Testis (tissue), 3 donors: ENCODE results near the gene R3HCC1L. TPM values are rescaled to one million over a fixed set of nuclear protein-coding genes. Genes with fewer than 3 reads are reported as not detected.

ENCODE experiments used
- DNase-seq: peaks from one replicate; pipeline ENCODE4 v3.0.0-alpha.2; 2019
- H3K27ac ChIP-seq, 2 donors: fragments of 200-600 bp; sonication (generic); one replicate each; pipeline ENCODE4 v1.5.1; 2019
- H3K27me3 ChIP-seq: fragments of 200-600 bp; sonication (generic); one replicate; pipeline ENCODE4 v1.5.1; 2019
- H3K36me3 ChIP-seq: fragments of 200-600 bp; sonication (generic); one replicate; pipeline ENCODE4 v1.5.1; 2017; ENCODE audit warnings: low read depth; ENCODE audit errors: missing control alignments
- H3K4me1 ChIP-seq: fragments of 200-600 bp; sonication (generic); one replicate; pipeline ENCODE4 v1.5.1; 2019
- H3K4me3 ChIP-seq, 2 donors: fragments of 200-600 bp; sonication (generic); one replicate each; pipeline ENCODE4 v1.5.1; 2017 to 2019
- H3K9me3 ChIP-seq: fragments of 200-600 bp; sonication (generic); one replicate; pipeline ENCODE4 v1.5.1; 2017
- CTCF ChIP-seq, 3 experiments: fragments of 450-650 bp in 2 of 3; fragments of 200-600 bp in 1 of 3; sonication (generic) in 1 of 3; IDR thresholded peaks; one replicate each; pipeline ENCODE4 v1.5.1; 2016 to 2019; ENCODE audit warnings: antibody characterized with exemption in 3 of 3, mild to moderate bottlenecking in 2 of 3, moderate library complexity in 1 of 3
- POLR2A ChIP-seq: fragments of 450-650 bp; IDR thresholded peaks from one replicate; pipeline ENCODE4 v1.6.1; 2017; ENCODE audit warnings: antibody characterized with exemption, mild to moderate bottlenecking, moderate library complexity
- WGBS, 2 donors: methylation state at CpG; one replicate each; pipeline ENCODE4 v1.1.5; 2018; 5-methylcytosine and 5-hydroxymethylcytosine counted together
- intact Hi-C: fragments of 100-400 bp; cut with DNase I; formaldehyde crosslinking; loops from one replicate; pipeline ENCODE4 v1.15.1; 2023; ENCODE audit warnings: low total_unique reads
- polyA plus RNA-seq: library from polyadenylated mRNA; stranded (reverse); fragments of 350-450 nt; fragmentation: Illumina TruSeq; extraction: RNeasy Lipid Tissue Mini Kit (QIAGEN cat#74804); gene quantifications from one replicate; pipeline ENCODE4 v1.2.3, GENCODE V29; 2014; ENCODE audit warnings: low read depth, low replicate concordance; ENCODE audit not compliant: insufficient read depth
- total RNA-seq, 2 donors: library from RNA; depleted of rRNA; stranded (reverse); fragments of >200 nt; gene quantifications; one replicate each; pipeline ENCODE4 v1.2.3, GENCODE V29; 2016

R3HCC1L gene
- total and polyA plus RNA-seq, 3 donors from 2014 or later, result 36.9 to 39.5 (median 38.5) TPM

GRCh38 chr10:98272245-98272644, 137.8 kb downstream of the R3HCC1L start:
- Histone ChIP-seq H3K4me1 (peaks cover 14% of the 10 kb centered on the region), H3K27ac (no peak overlapping the region), H3K36me3 (no peaks in the 10 kb centered on the region), H3K4me3 (no peak overlapping the region), H3K27me3 (no peaks in the 10 kb centered on the region), H3K9me3 (no peaks in the 10 kb centered on the region)
- intact Hi-C loops, result no loop called here
- no peak for DNase-seq
- WGBS, 2 donors, result 67 to 75% methylated on average over 6 to 8 of the region's 8 CpGs
- TF ChIP-seq POLR2A (no peak), CTCF (IDR thresholded peaks at IDR 0.05) (no peak)

GRCh38 chr10:98272656-98273055, 138.2 kb downstream of the R3HCC1L start:
- Histone ChIP-seq H3K36me3 (no peaks in the 10 kb centered on the region), H3K4me1 (peaks cover 14% of the 10 kb centered on the region), H3K27ac (no peak overlapping the region), H3K4me3 (no peak overlapping the region), H3K9me3 (no peaks in the 10 kb centered on the region), H3K27me3 (no peaks in the 10 kb centered on the region)
- WGBS, 2 donors, result 77 to 86% methylated on average over 10 of the region's 10 CpGs
- TF ChIP-seq CTCF (IDR thresholded peaks at IDR 0.05), result no peak
- TF ChIP-seq POLR2A, result no peak
- intact Hi-C loops, result no loop called here
- DNase-seq, result peak; percentile 7

- H3K27me3 ChIP-seq, result no peaks in the 10 kb centered on the region
- peaks cover 14% of the 10 kb centered on the region for H3K4me1 ChIP-seq
- TF ChIP-seq CTCF (IDR thresholded peaks at IDR 0.05), result no peak
- no peak for TF ChIP-seq POLR2A
- H3K4me3 ChIP-seq, result no peak overlapping the region
- DNase-seq, result no peak
- no peaks in the 10 kb centered on the region for H3K36me3 ChIP-seq
- 82 to 87% methylated on average over 9 of the region's 9 CpGs for WGBS, 2 donors
- no peaks in the 10 kb centered on the region for H3K9me3 ChIP-seq
- intact Hi-C loops, result no loop called here
- H3K27ac ChIP-seq, result no peak overlapping the region
Measured at GRCh38 chr10:98273057-98273850, 138.8 kb downstream of the R3HCC1L start.

GRCh38 chr10:98274562-98274961, 140.1 kb downstream of the R3HCC1L start:
- no peak for DNase-seq
- Histone ChIP-seq H3K9me3 (no peaks in the 10 kb centered on the region), H3K27ac (no peak overlapping the region), H3K27me3 (no peaks in the 10 kb centered on the region), H3K36me3 (no peaks in the 10 kb centered on the region), H3K4me3 (no peak overlapping the region), H3K4me1 (peaks cover 4% of the 10 kb centered on the region)
- 80 to 100% methylated on average over 3 of the region's 3 CpGs for WGBS, 2 donors
- intact Hi-C loops, result no loop called here
- TF ChIP-seq CTCF (IDR thresholded peaks at IDR 0.05) (no peak), POLR2A (no peak)

- TF ChIP-seq CTCF (IDR thresholded peaks at IDR 0.05) (no peak), POLR2A (no peak)
- H3K36me3 ChIP-seq, result no peaks in the 10 kb centered on the region
- H3K27me3 ChIP-seq, result no peaks in the 10 kb centered on the region
- H3K27ac ChIP-seq, result no peak overlapping the region
- H3K4me1 ChIP-seq, result no peaks in the 10 kb centered on the region
- H3K9me3 ChIP-seq, result no peaks in the 10 kb centered on the region
- no peak for DNase-seq
- intact Hi-C loops, result no loop called here
- no peak overlapping the region for H3K4me3 ChIP-seq
- WGBS, 2 donors, result 91 to 96% methylated on average over 3 of the region's 3 CpGs
Measured at GRCh38 chr10:98276311-98276710, 141.9 kb downstream of the R3HCC1L start.
